HG02884 (cell line): Measurements from ENCODE around the gene PPAN.

Experiments
- ATAC-seq: cut with Tn5 transposase; IDR thresholded peaks from one replicate; pipeline ENCODE4 v1.9.1; 2021; ENCODE audit warnings: mild to moderate bottlenecking, moderate library complexity; ENCODE audit not compliant: unreplicated experiment

The PPAN gene

DNA sequence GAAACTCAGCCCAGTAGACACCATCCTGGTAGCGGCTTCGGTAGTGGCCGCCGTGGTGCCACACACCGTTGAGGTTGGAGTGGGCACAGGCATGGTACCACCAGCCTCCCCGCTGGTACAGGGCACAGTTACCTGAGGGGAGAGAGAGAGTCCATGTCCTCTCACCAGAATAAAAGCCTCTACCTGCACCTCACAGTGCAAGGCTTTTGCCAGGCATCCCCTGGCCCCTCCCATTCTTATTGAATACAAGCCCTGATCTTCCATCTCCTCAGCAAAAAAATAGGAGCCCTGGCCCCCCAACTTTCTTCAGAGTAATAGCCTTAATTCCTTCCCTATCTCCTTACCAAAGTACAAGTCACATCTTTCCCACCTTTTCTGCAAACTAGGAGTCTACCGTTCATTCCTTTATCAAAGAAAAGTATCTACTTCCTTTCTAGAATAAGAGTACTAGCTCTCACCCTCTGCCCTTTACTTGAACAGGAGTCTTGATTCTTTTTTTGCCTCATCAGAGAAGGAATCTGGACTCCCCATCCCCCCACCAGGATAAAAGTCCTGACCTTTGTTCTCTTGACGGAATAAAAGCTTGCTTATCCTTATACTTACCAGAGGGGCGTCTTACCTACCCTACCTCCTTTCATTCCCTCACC lies 13.4 kb upstream of the PPAN start:
- ATAC-seq, result no peak

DNA sequence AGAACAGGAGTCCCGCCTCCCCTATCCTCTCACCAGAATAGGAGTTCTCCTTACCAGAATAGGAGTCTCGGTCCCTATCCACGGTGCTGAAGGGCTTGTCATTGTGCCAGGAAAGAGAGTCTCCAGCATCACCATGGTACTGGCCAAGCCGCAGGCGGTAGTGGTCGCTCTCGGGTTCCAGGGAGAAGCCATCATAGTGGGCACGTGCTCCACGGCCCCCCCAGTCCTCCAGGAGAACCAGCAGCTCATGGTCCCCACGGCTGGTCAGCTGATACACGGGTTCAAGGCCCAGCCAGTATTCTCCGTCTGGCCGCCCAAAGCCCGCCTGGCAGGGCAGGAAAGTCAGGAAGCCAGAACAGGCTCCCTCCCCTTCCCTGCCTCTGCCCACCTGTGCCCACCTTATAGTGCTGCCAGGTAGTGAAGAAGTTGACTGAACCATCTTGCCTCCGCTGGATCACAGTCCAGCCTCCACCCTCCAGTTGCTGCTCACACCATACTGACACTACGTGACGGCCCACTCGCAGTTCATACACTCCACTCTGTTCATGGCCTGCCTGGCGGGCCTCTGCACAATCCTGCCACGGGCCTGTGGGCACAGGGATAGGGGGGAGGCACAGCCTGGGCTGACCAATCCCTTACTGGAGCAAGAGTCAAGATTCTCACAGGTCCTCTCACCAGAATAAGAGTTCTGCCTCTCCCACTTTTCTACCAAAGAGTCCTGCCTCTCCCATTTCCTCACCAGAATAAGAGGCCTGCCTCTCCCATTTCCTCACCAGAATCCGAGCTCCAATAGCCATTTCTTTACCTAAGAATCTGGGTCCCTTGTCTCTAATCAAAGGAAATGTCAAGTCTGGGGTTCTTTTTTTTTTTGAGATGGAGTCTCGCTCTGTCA lies 12.6 kb upstream of the PPAN start:
- ATAC-seq, result no peak

DNA sequence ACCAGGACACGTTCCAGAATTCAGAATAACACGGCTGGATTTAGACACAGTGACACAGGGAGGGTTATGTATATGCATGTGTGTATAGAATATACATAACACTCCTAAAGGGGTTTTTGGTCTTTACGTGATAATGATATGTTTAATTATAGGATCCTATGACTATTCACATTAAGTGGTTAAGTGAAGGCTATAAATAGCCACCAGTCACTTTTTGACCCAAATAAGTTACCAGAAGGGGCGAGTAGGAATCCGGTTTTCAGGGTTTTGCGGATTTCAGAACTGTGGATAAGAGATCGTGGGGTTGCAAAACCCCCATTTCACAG lies 10.6 kb upstream of the PPAN start:
- no peak for ATAC-seq

DNA sequence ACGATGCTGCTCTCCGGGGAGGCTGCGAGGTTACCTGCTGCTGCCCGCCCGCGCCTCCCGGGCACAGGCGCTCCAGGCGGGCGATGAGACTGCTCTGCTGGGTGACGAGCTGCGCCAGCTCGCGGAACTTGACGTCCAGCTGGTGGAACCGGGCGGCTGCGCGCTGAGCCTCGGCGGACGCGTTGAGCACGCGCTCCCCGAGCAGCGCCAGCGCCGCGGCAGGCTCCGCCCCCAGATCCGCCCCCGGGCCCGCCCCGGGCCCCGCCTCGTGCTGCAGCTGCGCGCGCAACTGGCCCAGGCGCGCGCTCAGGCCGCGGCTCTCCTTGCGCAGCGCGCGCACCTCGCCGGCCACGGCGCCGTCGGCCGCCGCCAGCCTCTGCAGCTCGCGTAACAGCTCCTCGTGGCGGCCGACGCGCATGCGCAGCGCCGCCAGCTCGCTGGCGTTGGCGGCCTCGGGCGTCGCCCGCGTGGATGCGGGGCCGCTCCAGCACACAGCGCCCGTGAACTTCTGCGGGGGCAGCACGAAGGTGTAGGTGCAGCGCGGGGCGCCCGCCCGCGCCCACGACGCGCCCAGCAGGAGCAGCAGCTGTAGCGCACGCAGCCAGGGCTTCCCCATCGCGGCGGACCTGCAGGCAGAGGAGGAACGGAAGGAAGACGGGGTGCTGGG lies 10.1 kb upstream of the PPAN start:
- ATAC-seq, result peak; percentile 71

DNA sequence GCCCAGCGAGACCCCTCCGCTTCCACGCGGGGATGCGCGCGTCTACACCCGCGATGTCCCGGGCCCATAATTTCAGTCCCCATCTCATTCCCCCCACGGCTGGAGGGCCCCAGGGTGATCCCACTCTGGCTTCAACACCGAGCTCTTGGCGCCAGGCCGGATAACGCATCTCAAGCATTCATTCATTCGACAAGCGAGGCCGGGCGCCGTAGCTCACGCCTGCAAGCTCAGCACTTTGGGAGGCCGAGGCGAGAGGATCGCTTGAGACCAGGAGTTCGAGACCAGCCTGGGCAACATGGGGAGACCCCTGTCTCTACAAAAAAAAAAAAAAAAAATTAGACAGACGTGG lies 9.6 kb upstream of the PPAN start:
- no peak for ATAC-seq

DNA sequence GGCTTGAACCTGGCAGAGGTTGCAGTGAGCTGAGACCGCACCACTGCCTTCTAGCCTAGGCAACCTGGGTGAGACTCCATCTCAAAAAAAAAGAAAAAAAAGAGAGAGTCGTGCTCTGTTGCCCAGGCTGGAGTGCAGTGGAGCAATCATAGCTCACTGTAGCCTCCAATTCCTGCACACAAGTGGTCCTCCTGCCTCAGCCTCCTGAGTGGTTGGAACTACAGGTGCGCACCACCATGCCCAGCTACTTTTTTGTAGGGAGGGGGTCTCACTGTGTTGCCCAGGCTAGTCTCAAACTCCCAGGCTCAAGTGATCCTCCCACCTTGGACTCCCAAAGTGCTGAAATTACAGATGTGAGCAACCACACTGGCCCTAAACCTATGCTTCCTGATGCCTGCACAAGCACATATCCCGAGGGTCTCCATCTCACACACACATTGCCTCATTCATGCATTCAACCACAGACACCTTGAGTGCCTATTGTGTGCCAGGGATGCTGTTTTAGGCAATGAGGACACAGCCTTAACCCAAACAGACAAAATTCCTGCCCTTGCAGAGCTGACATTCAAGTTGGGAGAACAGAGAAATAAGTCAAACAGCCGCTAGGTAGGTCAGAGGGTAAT lies 5.9 kb upstream of the PPAN start:
- ATAC-seq, result no peak

DNA sequence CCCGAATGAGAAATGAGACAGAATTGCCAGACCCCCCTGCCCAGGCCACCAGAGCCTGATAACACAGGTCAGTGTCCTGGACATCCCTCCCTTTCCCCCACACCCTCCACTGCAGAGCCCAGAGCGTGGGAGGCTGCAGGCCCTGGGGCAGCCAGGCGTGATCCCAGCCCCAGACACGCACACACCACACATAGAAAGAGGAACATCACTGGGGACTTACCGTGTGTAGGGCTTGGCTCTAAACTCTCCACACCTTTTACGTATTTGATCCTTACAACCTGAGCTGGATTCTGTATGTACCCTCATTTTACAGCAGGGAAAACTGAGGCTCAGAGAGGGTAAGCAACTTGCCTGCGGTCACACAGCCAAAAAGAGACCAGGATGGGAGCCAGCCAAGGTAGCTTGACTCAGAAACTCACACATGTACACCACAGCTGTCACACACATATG lies 3.4 kb upstream of the PPAN start:
- no peak for ATAC-seq

DNA sequence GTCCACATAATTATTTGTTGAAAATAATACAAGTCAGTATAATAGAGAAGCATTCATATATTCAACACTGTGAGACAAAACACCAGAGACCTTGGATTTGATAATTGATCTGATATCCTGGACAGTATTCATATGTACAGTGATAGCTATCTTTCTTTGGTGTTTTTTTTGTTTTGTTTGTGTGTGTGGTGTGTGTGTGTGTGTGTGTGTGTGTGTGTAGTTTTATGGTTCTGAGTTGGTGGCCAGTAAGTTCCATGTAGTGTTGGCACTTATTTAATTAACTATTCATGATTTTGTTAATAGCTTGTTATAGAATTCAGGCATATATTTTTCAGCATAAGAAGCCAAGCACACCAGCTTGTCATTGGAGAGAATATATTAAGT lies 2.0 kb upstream of the PPAN start:
- no peak for ATAC-seq

DNA sequence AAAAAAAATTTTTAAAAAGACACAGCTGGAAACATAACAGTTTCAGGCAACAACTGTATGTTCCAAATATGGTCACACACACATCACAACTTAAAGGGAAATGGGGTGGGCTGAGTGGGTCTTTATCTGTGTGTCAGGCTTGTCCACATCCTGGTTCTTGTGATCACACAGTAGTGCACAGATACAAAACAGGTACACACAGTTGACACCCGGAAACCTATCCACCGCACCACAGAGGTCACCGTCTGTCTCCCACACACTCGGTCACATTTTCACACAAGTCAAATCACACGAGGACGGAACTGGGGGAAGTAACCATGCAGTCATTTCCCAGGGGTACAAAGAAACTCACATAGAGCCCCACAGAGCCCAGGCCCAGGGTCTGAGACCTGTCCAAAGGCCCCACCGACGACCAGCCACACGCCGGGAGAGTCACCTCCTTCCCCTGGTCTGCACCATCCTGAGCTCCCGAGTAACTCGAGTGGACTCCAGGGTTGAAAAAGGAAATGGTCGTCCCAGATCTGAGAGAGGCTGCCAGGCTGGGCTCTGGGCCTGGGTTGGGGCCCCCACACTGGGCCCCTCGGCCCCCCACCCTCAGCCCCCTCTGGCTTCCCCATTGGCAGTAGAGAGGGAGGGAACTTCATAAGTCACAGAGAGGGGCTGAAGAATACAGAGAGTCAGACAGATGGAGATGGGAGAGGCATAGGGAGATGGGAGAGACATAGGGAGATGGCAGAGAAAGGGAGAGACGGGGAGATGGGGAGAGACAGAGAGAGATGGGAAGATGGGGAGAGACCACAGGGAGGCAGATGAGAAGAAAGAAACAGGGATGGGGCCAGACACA lies 1.3 kb upstream of the PPAN start:
- peak; percentile 27 for ATAC-seq

DNA sequence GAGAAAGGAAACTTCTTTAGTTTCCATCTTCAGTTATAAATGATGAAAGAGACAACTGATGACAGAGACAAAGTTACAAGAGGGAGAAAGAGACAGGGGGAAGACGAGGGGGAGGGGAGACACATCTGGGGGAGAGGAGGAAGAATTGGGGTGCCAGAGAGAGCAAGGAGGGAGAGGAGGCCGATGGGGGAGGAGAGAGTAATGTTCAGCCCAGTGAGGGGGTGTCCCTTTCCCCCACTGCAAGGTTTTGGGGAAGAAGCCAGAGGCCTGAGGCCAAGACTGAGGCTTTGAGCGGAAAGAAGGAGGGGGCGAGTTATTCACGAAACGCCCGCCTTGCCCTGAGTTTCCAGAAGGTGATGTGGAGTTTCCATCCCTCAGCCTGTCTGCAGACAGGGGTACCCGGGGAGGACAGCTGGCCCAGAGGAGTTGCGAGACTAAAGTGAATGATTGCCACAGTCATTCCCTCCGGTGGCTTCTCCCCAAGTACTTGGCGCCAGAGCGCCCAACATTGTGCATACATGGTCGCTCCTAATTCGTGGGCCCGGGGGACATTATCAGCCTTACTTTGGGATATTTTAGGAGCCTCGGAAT lies 558 bp upstream of the PPAN start:
- ATAC-seq, result no peak

DNA sequence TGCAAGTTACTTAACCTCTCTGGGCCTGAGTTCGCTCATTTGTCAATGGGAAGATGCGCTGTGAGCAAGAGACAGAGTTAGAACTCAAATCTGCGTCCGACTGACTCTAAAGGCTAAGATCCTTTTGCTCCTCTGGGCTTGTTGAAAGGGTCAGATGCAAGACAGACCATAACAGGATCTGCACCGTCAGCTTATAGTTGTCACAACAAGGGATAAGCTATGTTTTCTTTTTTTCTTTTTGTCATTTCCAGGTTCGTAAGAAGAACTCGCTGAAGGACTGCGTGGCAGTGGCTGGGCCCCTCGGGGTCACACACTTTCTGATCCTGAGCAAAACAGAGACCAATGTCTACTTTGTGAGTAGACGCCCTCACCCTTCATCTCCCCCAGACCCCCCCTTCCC lies 1.1 kb downstream of the PPAN start:
- ATAC-seq, result no peak

DNA sequence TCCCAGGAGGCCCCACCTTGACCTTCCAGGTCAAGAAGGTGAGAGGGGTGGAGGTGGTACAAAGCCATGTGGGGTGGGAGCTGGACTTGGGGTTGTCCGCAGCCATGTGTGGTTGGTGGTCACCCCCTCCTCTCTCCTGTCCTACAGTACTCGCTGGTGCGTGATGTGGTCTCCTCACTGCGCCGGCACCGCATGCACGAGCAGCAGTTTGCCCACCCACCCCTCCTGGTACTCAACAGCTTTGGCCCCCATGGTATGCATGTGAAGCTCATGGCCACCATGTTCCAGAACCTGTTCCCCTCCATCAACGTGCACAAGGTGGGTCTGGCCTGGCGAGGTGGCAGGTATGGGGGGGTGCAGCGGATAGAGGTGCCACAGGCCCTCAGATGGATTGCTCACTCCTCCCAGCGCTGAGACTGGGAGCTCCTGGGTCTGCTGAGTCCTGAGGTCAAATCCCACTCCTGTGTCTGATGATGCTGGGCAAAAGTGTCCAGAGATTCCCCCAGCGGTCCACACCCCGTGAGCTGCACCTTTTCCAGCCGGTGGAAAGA lies 1.7 kb downstream of the PPAN start:
- no peak for ATAC-seq

DNA sequence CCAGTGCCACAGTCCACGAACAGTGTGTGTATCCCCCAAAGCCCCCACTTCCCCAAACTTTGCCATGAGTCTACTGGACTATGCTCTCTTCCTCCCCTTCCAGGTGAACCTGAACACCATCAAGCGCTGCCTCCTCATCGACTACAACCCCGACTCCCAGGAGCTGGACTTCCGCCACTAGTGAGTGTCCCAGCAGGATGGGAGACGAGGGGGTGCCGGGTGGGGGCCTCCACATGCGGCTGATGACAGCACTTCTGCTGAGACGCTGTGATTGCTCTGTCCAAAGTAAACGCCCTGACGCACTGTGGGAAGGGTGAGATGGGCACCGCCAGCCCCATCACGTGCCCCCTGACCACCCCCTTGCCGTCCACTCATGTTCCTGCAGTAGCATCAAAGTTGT lies 3.4 kb downstream of the PPAN start:
- ATAC-seq, result no peak

DNA sequence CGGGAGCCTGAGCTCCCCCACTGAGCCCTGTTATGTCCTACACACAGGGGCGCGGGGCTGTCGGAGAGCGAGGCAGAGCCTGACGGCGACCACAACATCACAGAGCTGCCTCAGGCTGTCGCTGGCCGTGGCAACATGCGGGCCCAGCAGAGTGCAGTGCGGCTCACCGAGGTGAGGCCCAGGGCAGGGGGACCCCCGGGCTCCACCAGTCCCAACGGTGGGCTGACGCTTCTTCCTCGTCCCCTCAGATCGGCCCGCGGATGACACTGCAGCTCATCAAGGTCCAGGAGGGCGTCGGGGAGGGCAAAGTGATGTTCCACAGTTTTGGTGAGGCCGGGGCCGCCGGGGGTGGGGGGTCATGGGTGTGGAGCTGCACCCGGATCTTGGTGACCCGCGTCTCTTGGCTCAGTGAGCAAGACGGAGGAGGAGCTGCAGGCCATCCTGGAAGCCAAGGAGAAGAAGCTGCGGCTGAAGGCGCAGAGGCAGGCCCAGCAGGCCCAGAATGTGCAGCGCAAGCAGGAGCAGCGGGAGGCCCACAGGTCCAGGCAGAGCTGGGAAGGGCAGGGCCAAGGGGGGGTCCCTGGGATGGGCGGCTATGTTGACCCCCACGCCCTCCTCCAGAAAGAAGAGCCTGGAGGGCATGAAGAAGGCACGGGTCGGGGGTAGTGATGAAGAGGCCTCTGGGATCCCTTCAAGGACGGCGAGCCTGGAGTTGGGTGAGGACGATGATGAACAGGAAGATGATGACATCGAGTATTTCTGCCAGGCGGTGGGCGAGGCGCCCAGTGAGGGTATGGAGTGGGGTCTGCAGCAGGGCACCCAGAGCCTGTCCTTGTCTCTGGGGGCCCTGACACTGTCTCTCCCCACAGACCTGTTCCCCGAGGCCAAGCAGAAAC lies 4.2 kb downstream of the PPAN start:
- ATAC-seq, result no peak

DNA sequence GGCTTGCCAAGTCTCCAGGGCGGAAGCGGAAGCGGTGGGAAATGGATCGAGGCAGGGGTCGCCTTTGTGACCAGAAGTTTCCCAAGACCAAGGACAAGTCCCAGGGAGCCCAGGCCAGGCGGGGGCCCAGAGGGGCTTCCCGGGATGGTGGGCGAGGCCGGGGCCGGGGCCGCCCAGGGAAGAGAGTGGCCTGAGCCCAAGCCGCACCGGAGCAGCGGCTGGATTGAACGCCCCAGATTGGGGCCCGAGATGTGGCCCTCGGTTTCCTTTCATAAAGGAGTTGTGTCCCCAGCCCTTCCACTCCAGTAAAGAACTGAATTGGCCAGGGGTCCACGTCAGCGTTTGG lies 4.8 kb downstream of the PPAN start:
- ATAC-seq, result no peak

DNA sequence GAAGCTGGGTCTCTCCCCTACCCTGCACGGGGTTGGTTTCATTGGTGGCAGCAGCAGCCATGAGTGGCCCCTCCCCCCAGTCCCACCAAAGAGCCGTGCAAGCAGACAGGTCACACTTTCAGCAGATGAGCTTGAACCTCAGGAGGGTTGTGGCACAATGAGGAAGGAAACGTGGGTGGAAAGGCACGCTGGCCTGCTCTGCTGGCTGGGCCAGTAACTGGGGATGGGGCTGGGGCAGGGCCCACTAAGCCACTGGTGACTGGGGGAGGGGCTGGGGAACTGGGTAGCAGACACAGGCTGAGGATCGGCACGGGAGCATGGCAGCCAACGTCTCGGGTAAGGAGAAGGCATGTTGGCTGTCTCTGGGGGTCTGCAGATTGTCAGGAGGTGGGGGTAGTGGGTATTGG lies 5.2 kb downstream of the PPAN start, which contains the start of gene P2RY11:
P2RY11 (plus strand) TSS at position 289 of the 407 bp plus-strand sequence; CDS start at position 318, 29 bp downstream.
- no peak for ATAC-seq

DNA sequence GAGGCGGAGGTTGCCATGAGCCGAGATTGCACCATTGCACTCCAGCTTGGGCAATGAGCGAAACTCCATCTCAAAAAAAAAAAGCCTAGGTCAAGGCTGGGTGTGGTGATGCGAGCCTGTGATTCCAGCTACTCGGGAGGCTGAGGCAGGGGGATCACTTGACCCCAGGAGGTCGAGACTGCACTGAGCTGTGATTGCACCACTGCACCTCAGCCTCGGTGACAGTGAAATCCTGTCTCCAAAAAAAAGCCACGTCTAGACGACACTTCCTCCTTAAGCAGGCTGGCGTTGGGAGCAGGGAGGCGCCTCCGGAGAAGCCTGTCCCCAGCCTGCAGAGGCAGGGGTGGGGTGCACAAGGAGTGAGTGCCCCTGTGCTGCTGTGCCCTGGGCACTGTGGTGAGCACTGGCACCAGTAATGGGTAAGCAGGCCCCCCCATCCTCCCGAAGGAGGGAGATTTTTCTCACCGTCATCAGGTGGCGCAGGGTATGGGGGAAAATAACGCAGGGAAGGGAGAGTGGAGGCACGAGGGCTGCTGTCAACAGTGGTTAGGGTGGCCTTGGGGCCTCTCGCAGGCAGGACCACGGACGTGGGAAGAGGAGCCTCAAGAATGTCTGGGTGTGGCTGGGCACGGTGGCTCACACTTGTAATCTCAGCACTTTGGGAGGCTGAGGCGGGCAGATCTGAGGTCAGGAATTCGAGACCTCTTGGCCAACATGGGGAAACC lies 6.0 kb downstream of the PPAN start:
- ATAC-seq, result no peak

DNA sequence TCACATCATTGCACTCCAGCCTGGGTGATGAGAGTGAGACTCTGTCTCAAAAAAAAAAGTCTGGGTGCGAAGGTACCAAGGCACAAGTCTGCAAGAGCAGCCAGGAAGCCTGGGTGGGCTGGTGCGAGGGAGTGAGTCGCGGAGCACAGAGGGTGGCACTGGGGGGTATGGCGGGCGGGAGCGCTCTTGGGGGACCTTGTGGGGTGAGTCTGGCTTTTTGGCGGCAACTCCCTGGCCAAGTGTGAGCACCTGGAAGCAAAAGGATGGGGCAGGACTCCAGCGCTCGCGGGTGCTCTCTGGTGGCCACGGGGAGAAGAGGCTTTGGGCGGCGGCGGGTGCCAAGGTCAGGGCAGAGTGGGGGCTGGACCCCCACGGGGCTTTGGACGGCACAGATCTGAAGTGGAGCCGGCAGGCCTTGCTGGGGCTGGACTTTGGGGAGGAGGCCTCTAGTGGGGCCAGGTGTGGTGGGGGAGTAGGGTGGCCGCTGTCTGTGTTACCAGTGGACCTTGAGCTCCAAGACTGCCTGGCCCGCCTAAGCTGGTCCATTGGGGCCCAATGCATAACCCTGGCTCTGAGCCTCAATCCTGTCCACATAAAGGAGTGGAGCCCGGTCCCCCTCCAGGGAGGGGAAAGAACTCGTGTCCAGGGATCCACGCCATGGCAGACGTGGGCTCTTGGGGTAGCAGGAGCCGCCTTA lies 6.9 kb downstream of the PPAN start:
- no peak for ATAC-seq
